Gastroesophageal sphincter (tissue), 4 donors: ENCODE results near the gene GPR45. TPM values are rescaled to one million over a fixed set of nuclear protein-coding genes. Genes with fewer than 3 reads are reported as not detected.

Source experiments
- ATAC-seq: fragments of 150-250 bp; one replicate; pipeline ENCODE4 v1.9.1; 2016; ENCODE audit warnings: mild to moderate bottlenecking, moderate library complexity
- H3K27ac ChIP-seq, 4 donors: fragments of 200-600 bp; sonication (generic) in 3 of 4; 1 replicate in 3 of 4; 2 replicates in 1 of 4; pipeline ENCODE4 v1.5.1; 2016 to 2019
- H3K27me3 ChIP-seq: fragments of 200-600 bp; sonication (generic); one replicate; pipeline ENCODE4 v1.5.1; 2019
- H3K36me3 ChIP-seq, 2 donors: fragments of 200-600 bp; sonication (generic); one replicate each; pipeline ENCODE4 v1.5.1; 2019; ENCODE audit warnings: control low read depth in 1 of 2
- H3K4me1 ChIP-seq, 3 donors: fragments of 200-600 bp; sonication (generic); 1 replicate in 2 of 3; 2 replicates in 1 of 3; pipeline ENCODE4 v1.5.1; 2016 to 2019; ENCODE audit warnings: control low read depth in 2 of 3
- H3K4me3 ChIP-seq, 2 donors: fragments of 200-600 bp; sonication (generic); one replicate each; pipeline ENCODE4 v1.5.1; 2019; ENCODE audit warnings: mild to moderate bottlenecking in 1 of 2, moderate library complexity in 1 of 2
- H3K9me3 ChIP-seq, 3 donors: fragments of 200-600 bp; sonication (generic); one replicate each; pipeline ENCODE4 v1.5.1; 2017 to 2019; ENCODE audit warnings: control low read depth in 2 of 3
- CTCF ChIP-seq, 4 experiments: fragments of 200-600 bp in 2 of 4; fragments of 450-650 bp in 2 of 4; sonication (generic) in 1 of 4; IDR thresholded peaks; one replicate each; pipeline ENCODE4 v1.5.1; 2017 to 2019; ENCODE audit warnings: antibody characterized with exemption in 4 of 4, mild to moderate bottlenecking in 2 of 4, moderate library complexity in 2 of 4
- EP300 ChIP-seq: sonication (generic); formaldehyde crosslinking; IDR thresholded peaks from one replicate; pipeline ENCODE4 v1.6.1; 2017; ENCODE audit warnings: antibody characterized with exemption, mild to moderate bottlenecking
- POLR2A ChIP-seq, 2 donors: fragments of 450-650 bp; IDR thresholded peaks; one replicate each; pipeline ENCODE4 v1.6.1; 2017; ENCODE audit warnings: antibody characterized with exemption in 2 of 2, mild to moderate bottlenecking in 2 of 2, moderate library complexity in 1 of 2
- POLR2AphosphoS5 ChIP-seq: sonication (generic); formaldehyde crosslinking; IDR thresholded peaks from one replicate; pipeline ENCODE4 v1.6.1; 2017; ENCODE audit warnings: antibody characterized with exemption
- WGBS, 2 donors: methylation state at CpG; one replicate each; pipeline ENCODE4 v1.1.5; 2018; ENCODE audit warnings: low coverage in 1 of 2; 5-methylcytosine and 5-hydroxymethylcytosine counted together
- total RNA-seq, 4 donors: library from RNA; depleted of rRNA; stranded (reverse); fragments of >200 nt; gene quantifications; one replicate each; pipeline ENCODE4 v1.1.0, GENCODE V29; 2016

GPR45 gene
- total RNA-seq, 4 donors from 2014 or later: not detected

- no peak overlapping the region for H3K4me3 ChIP-seq
- H3K36me3 ChIP-seq: no peaks in the 10 kb centered on the region
- TF ChIP-seq POLR2AphosphoS5: no peak
- TF ChIP-seq POLR2A (IDR thresholded peaks at IDR 0.05): no peak
- no peak for TF ChIP-seq EP300
- no peak for TF ChIP-seq CTCF (IDR thresholded peaks at IDR 0.05)
- no peaks in the 10 kb centered on the region for H3K4me1 ChIP-seq
- 78 to 81% methylated on average over 7 to 9 of the region's 9 CpGs for WGBS, 2 donors
- peaks cover 5% of the 10 kb centered on the region for H3K27me3 ChIP-seq
- H3K27ac ChIP-seq: no peak overlapping the region
- ATAC-seq: no peak
- no peaks in the 10 kb centered on the region for H3K9me3 ChIP-seq
Measured at GRCh38 chr2:105224444-105224843, 17.1 kb upstream of the GPR45 start.

- H3K27ac ChIP-seq: no peak overlapping the region
- TF ChIP-seq POLR2A (IDR thresholded peaks at IDR 0.05) (no peak), CTCF (IDR thresholded peaks at IDR 0.05) (no peak), EP300 (no peak), POLR2AphosphoS5 (no peak)
- 16 to 17% methylated on average over 1 to 3 of the region's 3 CpGs for WGBS, 2 donors
- H3K4me1 ChIP-seq: peaks cover 0 to 15% (median 0%) of the 10 kb centered on the region in 3 donors
- no peak for ATAC-seq
- no peak overlapping the region for H3K4me3 ChIP-seq
- no peaks in the 10 kb centered on the region for H3K36me3 ChIP-seq
- H3K27me3 ChIP-seq: peaks cover 23% of the 10 kb centered on the region
- H3K9me3 ChIP-seq: no peaks in the 10 kb centered on the region
Measured at GRCh38 chr2:105231232-105231619, 10.3 kb upstream of the GPR45 start.

GRCh38 chr2:105235388-105236059 is 6.0 kb upstream of the GPR45 start:
- Histone ChIP-seq H3K27ac (no peak overlapping the region), H3K36me3 (no peaks in the 10 kb centered on the region), H3K9me3 (no peaks in the 10 kb centered on the region), H3K4me1 (peaks cover 0 to 22% (median 0%) of the 10 kb centered on the region in 3 donors), H3K4me3 (no peak overlapping the region), H3K27me3 (peaks cover 37% of the 10 kb centered on the region)
- TF ChIP-seq CTCF (IDR thresholded peaks at IDR 0.05) (peak in 3 of 4 experiments; percentile 38 to 67 (median 52)), EP300 (no peak)
- 17 to 21% methylated on average over 7 to 9 of the region's 12 CpGs for WGBS, 2 donors
- ATAC-seq: no peak

- Histone ChIP-seq H3K27me3 (peaks cover 37% of the 10 kb centered on the region), H3K27ac (no peak overlapping the region), H3K9me3 (no peaks in the 10 kb centered on the region), H3K4me3 (no peak overlapping the region), H3K4me1 (peaks cover 0 to 19% (median 0%) of the 10 kb centered on the region in 3 donors), H3K36me3 (no peaks in the 10 kb centered on the region)
- no peak for ATAC-seq
- WGBS, 2 donors: 21 to 31% methylated on average over 5 of the region's 5 CpGs
- TF ChIP-seq CTCF (IDR thresholded peaks at IDR 0.05) (no peak), POLR2A (IDR thresholded peaks at IDR 0.05) (no peak), EP300 (no peak)
Measured at GRCh38 chr2:105236060-105236424, 5.5 kb upstream of the GPR45 start.

- Histone ChIP-seq H3K27ac (no peak overlapping the region), H3K9me3 (no peaks in the 10 kb centered on the region), H3K4me3 (no peak overlapping the region), H3K27me3 (peaks cover 27% of the 10 kb centered on the region), H3K4me1 (peaks cover 0 to 16% (median 0%) of the 10 kb centered on the region in 3 donors), H3K36me3 (no peaks in the 10 kb centered on the region)
- WGBS, 2 donors: 57 to 60% methylated on average over 1 to 7 of the region's 41 CpGs
- no peak for ATAC-seq
- TF ChIP-seq POLR2A (IDR thresholded peaks at IDR 0.05) (no peak), CTCF (IDR thresholded peaks at IDR 0.05) (no peak), POLR2AphosphoS5 (no peak), EP300 (no peak)
Measured at GRCh38 chr2:105237045-105237765, 4.3 kb upstream of the GPR45 start.
